Uterus (tissue), 4 donors: Measurements from ENCODE around the gene SLC4A1. TPM values are rescaled to one million over a fixed set of nuclear protein-coding genes. Genes with fewer than 3 reads are reported as not detected.

Experiments
- DNase-seq, 2 donors: peaks; one replicate each; pipeline ENCODE4 v3.0.0-alpha.2; 2019 to 2020
- H3K27ac ChIP-seq, 2 donors: fragments of 200-600 bp; sonication (generic); 1 replicate in 1 of 2; 2 replicates in 1 of 2; pipeline ENCODE4 v1.5.1; 2016 to 2018
- H3K27me3 ChIP-seq, 2 donors: fragments of 200-600 bp; sonication (generic); one replicate each; pipeline ENCODE4 v1.5.1; 2018 to 2019; ENCODE audit warnings: control low read depth in 1 of 2
- H3K36me3 ChIP-seq, 2 donors: fragments of 200-600 bp; sonication (generic); one replicate each; pipeline ENCODE4 v1.5.1; 2019; ENCODE audit warnings: control low read depth in 1 of 2
- H3K4me1 ChIP-seq, 2 donors: fragments of 200-600 bp; sonication (generic); one replicate each; pipeline ENCODE4 v1.5.1; 2018 to 2019; ENCODE audit warnings: control low read depth in 1 of 2
- H3K4me3 ChIP-seq, 2 donors: fragments of 200-600 bp; sonication (generic); 1 replicate in 1 of 2; 2 replicates in 1 of 2; pipeline ENCODE4 v1.5.1; 2018 to 2019; ENCODE audit warnings: mild to moderate bottlenecking in 1 of 2
- H3K9me3 ChIP-seq, 2 donors: fragments of 200-600 bp; sonication (generic); one replicate each; pipeline ENCODE4 v1.5.1; 2019; ENCODE audit warnings: control low read depth in 1 of 2
- CTCF ChIP-seq, 4 experiments: fragments of 200-600 bp in 2 of 4; fragments of 450-650 bp in 2 of 4; sonication (generic) in 2 of 4; IDR thresholded peaks; one replicate each; pipeline ENCODE4 v1.5.1; 2016 to 2019; ENCODE audit warnings: antibody characterized with exemption in 4 of 4, mild to moderate bottlenecking in 2 of 4, moderate library complexity in 1 of 4
- POLR2A ChIP-seq, 2 donors: fragments of 450-650 bp; IDR thresholded peaks; one replicate each; pipeline ENCODE4 v1.6.1; 2016; ENCODE audit warnings: antibody characterized with exemption in 2 of 2, mild to moderate bottlenecking in 1 of 2, moderate library complexity in 1 of 2
- intact Hi-C: fragments of 100-400 bp; cut with DNase I; formaldehyde crosslinking; loops from one replicate; pipeline ENCODE4 v1.15.1; 2023; ENCODE audit warnings: low total_unique reads
- total RNA-seq, 4 donors: library from RNA; depleted of rRNA in 3 of 4; stranded (reverse); fragments of >200 nt in 3 of 4; gene quantifications; one replicate each; pipeline versions ENCODE4 v1.1.0 to v1.2.4, GENCODE V29; 2014 to 2023
- donor health status: DM: yes; HTN: yes; CAD: no.

The SLC4A1 gene
- total RNA-seq, 4 donors from 2014 or later, result 8.4 TPM; not detected in 3

GRCh38 chr17:44279346-44279665, 11.4 kb upstream of the SLC4A1 start:
- no peak overlapping the region for H3K4me3 ChIP-seq
- H3K27me3 ChIP-seq, result no peaks in the 10 kb centered on the region
- intact Hi-C loops, result no loop called here
- no peaks in the 10 kb centered on the region for H3K9me3 ChIP-seq
- TF ChIP-seq CTCF (IDR thresholded peaks at IDR 0.05) (no peak), POLR2A (IDR thresholded peaks at IDR 0.05) (no peak)
- no peaks in the 10 kb centered on the region for H3K4me1 ChIP-seq
- H3K27ac ChIP-seq, result no peak overlapping the region
- no peaks in the 10 kb centered on the region for H3K36me3 ChIP-seq
- DNase-seq, result no peak

- intact Hi-C loops, result no loop called here
- Histone ChIP-seq H3K36me3 (no peaks in the 10 kb centered on the region), H3K27ac (no peak overlapping the region), H3K9me3 (no peaks in the 10 kb centered on the region), H3K27me3 (no peaks in the 10 kb centered on the region), H3K4me1 (no peaks in the 10 kb centered on the region), H3K4me3 (no peak overlapping the region)
- DNase-seq, result no peak
- TF ChIP-seq POLR2A (IDR thresholded peaks at IDR 0.05) (no peak), CTCF (IDR thresholded peaks at IDR 0.05) (no peak)
These were observed 10.0 kb upstream of the SLC4A1 start for GRCh38 chr17:44277976-44278375.

GRCh38 chr17:44273607-44274006, 5.7 kb upstream of the SLC4A1 start:
- intact Hi-C loops, result no loop called here
- no peak overlapping the region for H3K27ac ChIP-seq
- H3K36me3 ChIP-seq, result no peaks in the 10 kb centered on the region
- no peaks in the 10 kb centered on the region for H3K27me3 ChIP-seq
- no peaks in the 10 kb centered on the region for H3K9me3 ChIP-seq
- no peak overlapping the region for H3K4me3 ChIP-seq
- no peaks in the 10 kb centered on the region for H3K4me1 ChIP-seq
- no peak for DNase-seq
- TF ChIP-seq CTCF (IDR thresholded peaks at IDR 0.05) (no peak), POLR2A (IDR thresholded peaks at IDR 0.05) (no peak)

- TF ChIP-seq POLR2A (IDR thresholded peaks at IDR 0.05) (no peak), CTCF (IDR thresholded peaks at IDR 0.05) (no peak)
- no peaks in the 10 kb centered on the region for H3K9me3 ChIP-seq
- H3K4me1 ChIP-seq, result no peaks in the 10 kb centered on the region
- H3K36me3 ChIP-seq, result no peaks in the 10 kb centered on the region
- no peak for DNase-seq
- no peak overlapping the region for H3K4me3 ChIP-seq
- intact Hi-C loops, result no loop called here
- H3K27ac ChIP-seq, result no peak overlapping the region
- no peaks in the 10 kb centered on the region for H3K27me3 ChIP-seq
These were observed 5.0 kb upstream of the SLC4A1 start for GRCh38 chr17:44272954-44273353.

- no peaks in the 10 kb centered on the region for H3K9me3 ChIP-seq
- H3K4me1 ChIP-seq, result no peaks in the 10 kb centered on the region
- no peak overlapping the region for H3K27ac ChIP-seq
- H3K4me3 ChIP-seq, result no peak overlapping the region
- H3K36me3 ChIP-seq, result no peaks in the 10 kb centered on the region
- intact Hi-C loops, result no loop called here
- no peak for TF ChIP-seq CTCF (IDR thresholded peaks at IDR 0.05)
- no peak for TF ChIP-seq POLR2A (IDR thresholded peaks at IDR 0.05)
- no peaks in the 10 kb centered on the region for H3K27me3 ChIP-seq
- no peak for DNase-seq
These were observed 4.5 kb upstream of the SLC4A1 start for GRCh38 chr17:44272321-44272951.
